SJSA1 (cell line): ENCODE results near the gene CCDC13. TPM values are rescaled to one million over a fixed set of nuclear protein-coding genes. Genes with fewer than 3 reads are reported as not detected.

Source experiments
- DNase-seq, 2 experiments: peaks; one replicate each; pipeline ENCODE4 v3.0.0-alpha.2; 2015 to 2020; ENCODE audit warnings: low spot score in 2 of 2, low read depth in 1 of 2
- H3K27ac ChIP-seq: fragments of 250-450 bp; sonication (Bioruptor Pico); 2 replicates; pipeline ENCODE4 v1.5.1; 2020; ENCODE audit warnings: mild to moderate bottlenecking, moderate library complexity
- H3K27me3 ChIP-seq: fragments of 250-450 bp; sonication (Bioruptor Pico); replicated peaks from 2 replicates; pipeline ENCODE4 v1.5.1; 2020; ENCODE audit warnings: mild to moderate bottlenecking, moderate library complexity
- H3K36me3 ChIP-seq: fragments of 250-450 bp; sonication (Bioruptor Pico); 2 replicates; pipeline ENCODE4 v1.5.1; 2020; ENCODE audit warnings: mild to moderate bottlenecking
- H3K4me1 ChIP-seq: fragments of 250-450 bp; sonication (Bioruptor Pico); replicated peaks from 2 replicates; pipeline ENCODE4 v1.6.1; 2021; ENCODE audit warnings: mild to moderate bottlenecking
- H3K4me3 ChIP-seq: fragments of 250-450 bp; sonication (Bioruptor Pico); 2 replicates; pipeline ENCODE4 v1.5.1; 2020; ENCODE audit warnings: mild to moderate bottlenecking
- H3K9me3 ChIP-seq: fragments of 250-450 bp; sonication (Bioruptor Pico); replicated peaks from 2 replicates; pipeline ENCODE4 v1.5.1; 2020; ENCODE audit warnings: mild to moderate bottlenecking
- total RNA-seq: library from RNA; depleted of rRNA; stranded (reverse); fragments of >200 nt; shearing (Covaris generic); gene quantifications from 2 replicates; pipeline ENCODE4 v1.2.3, GENCODE V29; 2014

CCDC13 gene
- total RNA-seq, 1 experiment from 2014 or later: 0.39 TPM

DNA sequence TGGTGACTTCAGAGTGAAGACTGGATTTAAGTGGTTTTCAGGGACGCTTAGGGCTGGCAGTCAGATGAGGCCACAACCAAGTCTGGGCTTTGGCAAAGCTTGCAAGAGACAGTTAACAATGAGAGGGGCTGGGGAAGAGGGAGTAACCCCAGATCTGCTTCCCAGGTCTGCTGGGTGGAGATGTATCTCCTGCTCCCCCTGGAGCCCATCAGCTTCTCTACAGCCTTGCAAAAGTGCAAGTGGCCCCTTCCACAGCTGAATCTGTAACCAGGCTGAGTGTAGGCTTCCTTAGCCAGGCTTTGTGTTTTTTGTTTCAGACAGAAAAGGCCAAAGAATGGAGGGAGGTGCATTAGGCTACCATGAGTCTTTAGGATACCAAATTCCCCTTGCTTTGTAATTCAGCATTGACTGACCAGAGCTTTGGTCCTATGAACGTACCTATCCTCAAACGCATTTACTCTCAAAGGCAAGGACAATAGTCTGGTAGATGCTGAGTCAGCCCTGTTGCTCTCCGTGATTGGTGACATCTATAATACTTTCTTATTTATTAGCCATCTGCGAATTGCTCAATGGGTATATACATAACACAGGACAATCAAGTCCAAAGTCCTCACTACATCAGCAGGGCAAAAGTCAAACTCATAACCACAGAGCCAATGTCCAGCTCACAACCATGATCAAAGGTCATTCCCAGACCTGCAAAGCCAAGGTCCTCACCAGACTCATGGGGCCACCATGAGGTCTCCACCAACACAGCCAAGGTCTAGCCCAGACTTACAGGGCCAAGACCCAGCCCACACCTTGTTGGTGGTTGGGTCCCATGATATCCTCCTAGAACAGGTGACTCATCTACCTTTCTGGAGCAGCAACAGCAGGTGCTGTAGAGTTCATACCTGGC, 17.1 kb downstream of the CCDC13 start:
- H3K36me3 ChIP-seq: no peaks in the 10 kb centered on the region

DNA sequence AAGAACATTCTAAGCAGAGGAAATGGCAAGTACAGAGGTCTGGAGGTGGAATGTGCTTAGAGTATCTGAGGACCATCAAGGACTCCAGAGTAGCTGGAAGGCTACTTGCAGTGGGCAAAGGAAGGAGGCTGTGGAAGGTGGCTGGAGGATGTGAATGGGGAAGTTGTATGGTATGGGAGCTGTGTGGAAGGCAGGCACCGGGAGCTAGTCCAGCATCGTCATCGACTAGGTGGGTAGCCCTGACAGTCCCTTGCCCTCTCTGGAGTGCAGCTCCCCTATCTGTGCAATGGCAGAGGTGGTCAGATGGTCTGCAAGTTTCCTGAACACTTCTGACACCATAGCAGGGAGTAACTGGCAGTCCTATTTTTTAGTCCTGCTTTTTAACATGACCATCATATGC, 19.3 kb downstream of the CCDC13 start:
- Histone ChIP-seq H3K27ac (no peak overlapping the region), H3K27me3 (no peaks in the 10 kb centered on the region), H3K4me1 (no peaks in the 10 kb centered on the region), H3K36me3 (no peaks in the 10 kb centered on the region), H3K9me3 (no peaks in the 10 kb centered on the region), H3K4me3 (no peak overlapping the region)
- no peak for DNase-seq

More for the DNA sequence above, 17.1 kb downstream of the CCDC13 start:
- Histone ChIP-seq H3K4me3 (no peak overlapping the region), H3K27ac (no peak overlapping the region), H3K9me3 (no peaks in the 10 kb centered on the region), H3K4me1 (no peaks in the 10 kb centered on the region), H3K27me3 (no peaks in the 10 kb centered on the region)
- peak in 1 of 2 experiments; percentile 7 for DNase-seq

- DNase-seq: no peak
- Histone ChIP-seq H3K4me1 (no peaks in the 10 kb centered on the region), H3K27ac (no peak overlapping the region), H3K36me3 (no peaks in the 10 kb centered on the region), H3K9me3 (no peaks in the 10 kb centered on the region), H3K27me3 (no peaks in the 10 kb centered on the region), H3K4me3 (no peak overlapping the region)
Observed at GRCh38 chr3:42752961-42753360, 20.1 kb downstream of the CCDC13 start.

- Histone ChIP-seq H3K9me3 (no peaks in the 10 kb centered on the region), H3K4me1 (no peaks in the 10 kb centered on the region), H3K27ac (no peak overlapping the region), H3K4me3 (no peak overlapping the region), H3K36me3 (no peaks in the 10 kb centered on the region), H3K27me3 (no peaks in the 10 kb centered on the region)
- DNase-seq: no peak
Observed at GRCh38 chr3:42752441-42752840, 20.6 kb downstream of the CCDC13 start.

- peak in 1 of 2 experiments; percentile 22 for DNase-seq
- no peaks in the 10 kb centered on the region for H3K36me3 ChIP-seq
- no peak overlapping the region for H3K4me3 ChIP-seq
- no peaks in the 10 kb centered on the region for H3K27me3 ChIP-seq
- H3K27ac ChIP-seq: no peak overlapping the region
- no peaks in the 10 kb centered on the region for H3K9me3 ChIP-seq
- H3K4me1 ChIP-seq: peaks cover 4% of the 10 kb centered on the region
Observed at GRCh38 chr3:42751609-42752008, 21.4 kb downstream of the CCDC13 start.

DNA sequence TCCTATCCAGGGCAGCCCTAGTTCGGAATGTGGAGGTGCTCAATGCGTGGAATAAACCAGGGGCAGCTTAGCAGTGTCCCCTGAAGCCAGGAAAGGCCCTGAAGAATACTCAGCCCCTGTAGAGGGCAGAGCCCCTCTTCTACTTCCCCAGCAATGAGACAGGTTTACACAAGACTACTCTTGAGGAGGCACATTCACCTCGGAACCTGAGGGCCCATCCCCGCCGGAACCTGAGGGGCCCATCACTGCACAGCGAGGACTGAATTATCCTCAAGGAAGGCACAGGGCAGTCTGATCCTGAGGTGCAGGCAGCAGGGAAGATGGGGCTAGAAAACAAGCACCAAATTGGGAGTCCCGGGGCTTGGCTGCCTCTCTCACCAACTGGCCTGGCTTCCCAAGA, 22.2 kb downstream of the CCDC13 start:
- H3K9me3 ChIP-seq: no peaks in the 10 kb centered on the region
- H3K36me3 ChIP-seq: no peaks in the 10 kb centered on the region
- DNase-seq: peak in 1 of 2 experiments; percentile 18
- no peak overlapping the region for H3K4me3 ChIP-seq
- H3K27me3 ChIP-seq: no peaks in the 10 kb centered on the region
- H3K4me1 ChIP-seq: peaks cover 10% of the 10 kb centered on the region
- no peak overlapping the region for H3K27ac ChIP-seq

- Histone ChIP-seq H3K4me3 (no peak overlapping the region), H3K36me3 (no peaks in the 10 kb centered on the region)
- peak in 1 of 2 experiments; percentile 8 for DNase-seq
Observed at GRCh38 chr3:42749753-42750231, 23.3 kb downstream of the CCDC13 start.

DNA sequence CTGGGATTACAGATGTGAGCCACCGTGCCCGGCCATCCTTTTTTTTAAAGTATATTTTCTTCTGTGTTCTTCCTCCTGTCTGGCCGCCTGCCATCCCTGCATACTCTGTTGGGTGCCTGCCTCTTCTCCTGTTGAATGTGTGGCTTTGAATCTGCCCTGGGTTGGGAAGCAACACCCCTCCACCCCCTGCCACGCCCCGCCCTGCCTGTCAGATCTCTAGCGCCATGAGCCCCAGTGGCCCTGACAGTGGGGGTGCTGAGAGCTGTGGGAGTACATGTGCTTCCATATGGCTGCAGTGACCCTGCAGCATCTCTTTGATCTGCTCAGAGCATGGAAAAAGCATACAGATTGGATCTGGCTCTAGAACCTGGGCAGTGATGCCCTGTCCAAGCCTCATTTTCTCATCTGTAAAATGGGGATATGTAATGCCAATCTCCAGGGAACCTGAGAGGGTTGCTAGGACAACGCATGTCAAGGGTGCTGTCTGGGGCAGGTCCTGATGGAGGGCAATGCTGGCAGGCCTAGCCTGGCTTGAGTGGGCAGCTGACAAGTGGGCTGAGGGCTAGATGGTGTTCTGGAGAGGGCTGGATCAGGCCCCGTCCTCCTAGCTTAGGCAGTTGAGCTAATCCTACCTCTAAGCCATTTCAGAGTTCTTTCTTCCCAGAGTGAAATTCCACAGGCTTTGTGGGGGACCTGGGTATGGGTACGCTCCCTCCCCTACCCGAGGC, 23.9 kb downstream of the CCDC13 start:
- H3K4me1 ChIP-seq: peaks cover 10% of the 10 kb centered on the region
- H3K36me3 ChIP-seq: no peaks in the 10 kb centered on the region
- H3K4me3 ChIP-seq: no peak overlapping the region
- DNase-seq: peak in 1 of 2 experiments; percentile 34
- H3K27me3 ChIP-seq: no peaks in the 10 kb centered on the region
- no peaks in the 10 kb centered on the region for H3K9me3 ChIP-seq
- no peak overlapping the region for H3K27ac ChIP-seq

More at GRCh38 chr3:42749753-42750231, 23.3 kb downstream of the CCDC13 start:
- H3K4me1 ChIP-seq: peaks cover 10% of the 10 kb centered on the region
- no peak overlapping the region for H3K27ac ChIP-seq
- H3K27me3 ChIP-seq: no peaks in the 10 kb centered on the region
- no peaks in the 10 kb centered on the region for H3K9me3 ChIP-seq

- H3K36me3 ChIP-seq: no peaks in the 10 kb centered on the region
- H3K4me1 ChIP-seq: peaks cover 10% of the 10 kb centered on the region
- no peaks in the 10 kb centered on the region for H3K27me3 ChIP-seq
- H3K27ac ChIP-seq: no peak overlapping the region
- peak in 1 of 2 experiments; percentile 18 for DNase-seq
- no peaks in the 10 kb centered on the region for H3K9me3 ChIP-seq
- H3K4me3 ChIP-seq: no peak overlapping the region
Observed at GRCh38 chr3:42747581-42747980, 25.5 kb downstream of the CCDC13 start.

DNA sequence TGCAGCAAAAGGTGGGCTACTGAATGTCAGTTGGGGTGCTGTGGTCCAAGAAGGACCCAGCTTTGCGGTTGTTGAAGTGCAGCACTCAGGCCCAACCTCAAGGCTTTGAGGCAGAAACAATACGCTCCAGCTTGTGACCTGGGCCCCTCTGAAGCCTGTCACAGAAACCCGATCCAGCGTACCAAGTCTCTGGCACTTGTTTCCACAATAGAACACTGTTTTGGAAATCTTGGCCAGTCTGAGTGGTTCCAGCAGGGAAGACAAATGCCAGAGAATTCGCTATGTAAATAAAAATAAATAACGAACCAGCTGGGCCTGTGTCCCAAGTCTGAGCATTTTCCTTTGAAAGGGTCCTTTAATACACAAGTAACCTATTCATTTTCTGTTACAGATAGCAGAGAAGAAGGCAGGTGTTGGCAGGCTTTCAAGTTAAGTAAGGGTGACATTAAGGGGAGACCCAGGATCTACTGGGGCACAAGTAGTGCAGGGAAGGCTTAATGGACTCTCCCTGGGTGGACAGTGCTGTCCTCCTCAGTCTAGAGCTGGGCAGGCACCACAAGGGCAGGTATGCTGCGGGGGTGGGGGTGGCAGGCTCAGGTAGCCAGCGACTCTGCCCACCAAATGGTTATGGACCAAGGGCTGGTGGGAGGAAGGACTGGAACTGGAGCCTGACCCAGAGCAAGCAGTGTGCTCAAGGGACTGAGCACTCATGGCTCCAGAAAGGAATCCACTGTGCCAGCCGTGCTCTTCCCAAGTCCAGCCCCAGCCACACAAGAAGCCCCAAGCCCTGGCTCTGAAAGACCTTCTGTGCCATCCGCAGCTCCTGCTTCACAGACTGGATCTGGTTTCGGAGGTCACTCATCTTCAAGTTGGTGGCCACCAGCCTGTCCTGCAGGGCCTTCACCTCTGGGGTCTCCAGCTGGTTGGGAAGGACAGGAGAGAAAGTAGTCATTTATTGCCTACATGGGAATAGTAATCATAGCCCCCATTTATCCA, 26.3 kb downstream of the CCDC13 start:
- DNase-seq: peak; percentile 30 to 41

GRCh38 chr3:42745776-42746454, 27.1 kb downstream of the CCDC13 start:
- H3K27me3 ChIP-seq: no peaks in the 10 kb centered on the region

More for the DNA sequence above, 26.3 kb downstream of the CCDC13 start:
- Histone ChIP-seq H3K36me3 (no peaks in the 10 kb centered on the region), H3K27me3 (no peaks in the 10 kb centered on the region), H3K4me1 (peaks cover 10% of the 10 kb centered on the region), H3K27ac (no peak overlapping the region), H3K4me3 (no peak overlapping the region), H3K9me3 (no peaks in the 10 kb centered on the region)

GRCh38 chr3:42745291-42745745, 27.7 kb downstream of the CCDC13 start:
- Histone ChIP-seq H3K4me1 (peaks cover 10% of the 10 kb centered on the region), H3K4me3 (no peak overlapping the region), H3K9me3 (no peaks in the 10 kb centered on the region), H3K27me3 (no peaks in the 10 kb centered on the region), H3K36me3 (no peaks in the 10 kb centered on the region), H3K27ac (no peak overlapping the region)
- no peak for DNase-seq

More at GRCh38 chr3:42745776-42746454, 27.1 kb downstream of the CCDC13 start:
- H3K27ac ChIP-seq: no peak overlapping the region
- peaks cover 10% of the 10 kb centered on the region for H3K4me1 ChIP-seq
- no peak overlapping the region for H3K4me3 ChIP-seq
- H3K9me3 ChIP-seq: no peaks in the 10 kb centered on the region
- no peaks in the 10 kb centered on the region for H3K36me3 ChIP-seq
- peak in 1 of 2 experiments; percentile 23 for DNase-seq
